B cell (primary cell): ENCODE data around the gene HSPB7.

ENCODE experiments used
- EZH2 ChIP-seq: IDR thresholded peaks from 2 replicates; pipeline ENCODE4 v1.6.1; 2012; ENCODE audit warnings: borderline replicate concordance, low read depth, mild to moderate bottlenecking, moderate library complexity, low read length; ENCODE audit not compliant: insufficient read depth, poor library complexity, severe bottlenecking
- TF ChIP-seq, protein P1 (sequence below): fragments of 200-600 bp; IDR thresholded peaks from one replicate; pipeline ENCODE4 v1.8.0; 2022; ENCODE audit warnings: antibody characterized with exemption, mild to moderate bottlenecking

DNA sequence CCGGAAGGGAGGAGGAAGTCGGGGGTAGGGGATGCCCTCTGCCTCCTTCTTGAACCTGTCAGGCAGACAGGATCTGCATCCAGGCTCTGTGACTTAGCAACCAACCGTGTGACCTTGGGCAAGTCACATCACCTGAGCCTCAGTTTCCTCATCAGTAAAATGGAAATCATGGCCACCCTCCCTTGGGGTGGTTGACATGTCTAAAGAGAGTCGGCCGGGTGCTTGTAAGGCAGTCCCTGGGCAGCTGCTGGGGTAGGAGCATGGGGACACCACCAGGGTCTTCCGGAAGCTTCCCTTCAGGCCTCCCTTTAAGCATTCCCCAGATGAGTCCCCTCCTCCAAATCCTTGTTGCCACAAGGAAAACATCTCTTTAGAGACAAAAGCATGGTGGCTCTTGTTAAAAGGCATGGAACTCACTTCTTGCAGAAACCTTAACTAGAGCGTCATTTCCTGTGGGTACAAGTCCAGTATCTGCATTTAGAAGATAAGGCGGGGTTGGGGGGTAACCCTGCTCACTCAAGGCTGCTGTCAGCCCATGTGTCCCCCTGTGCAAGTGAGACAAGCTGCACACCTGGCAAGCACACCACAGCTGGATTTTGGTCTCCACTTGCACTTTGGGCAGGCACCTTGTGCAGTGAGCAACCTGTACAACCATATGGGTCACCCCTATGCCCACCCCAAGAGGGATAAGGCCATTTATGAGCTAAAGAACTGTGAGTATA, 36.1 kb upstream of the HSPB7 start:
- TF ChIP-seq, protein P1, sequence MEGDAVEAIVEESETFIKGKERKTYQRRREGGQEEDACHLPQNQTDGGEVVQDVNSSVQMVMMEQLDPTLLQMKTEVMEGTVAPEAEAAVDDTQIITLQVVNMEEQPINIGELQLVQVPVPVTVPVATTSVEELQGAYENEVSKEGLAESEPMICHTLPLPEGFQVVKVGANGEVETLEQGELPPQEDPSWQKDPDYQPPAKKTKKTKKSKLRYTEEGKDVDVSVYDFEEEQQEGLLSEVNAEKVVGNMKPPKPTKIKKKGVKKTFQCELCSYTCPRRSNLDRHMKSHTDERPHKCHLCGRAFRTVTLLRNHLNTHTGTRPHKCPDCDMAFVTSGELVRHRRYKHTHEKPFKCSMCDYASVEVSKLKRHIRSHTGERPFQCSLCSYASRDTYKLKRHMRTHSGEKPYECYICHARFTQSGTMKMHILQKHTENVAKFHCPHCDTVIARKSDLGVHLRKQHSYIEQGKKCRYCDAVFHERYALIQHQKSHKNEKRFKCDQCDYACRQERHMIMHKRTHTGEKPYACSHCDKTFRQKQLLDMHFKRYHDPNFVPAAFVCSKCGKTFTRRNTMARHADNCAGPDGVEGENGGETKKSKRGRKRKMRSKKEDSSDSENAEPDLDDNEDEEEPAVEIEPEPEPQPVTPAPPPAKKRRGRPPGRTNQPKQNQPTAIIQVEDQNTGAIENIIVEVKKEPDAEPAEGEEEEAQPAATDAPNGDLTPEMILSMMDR: no peak
- no peak for TF ChIP-seq EZH2
